Measurements from ENCODE around the gene ATP2A2. TPM values are rescaled to one million over a fixed set of nuclear protein-coding genes. Genes with fewer than 3 reads are reported as not detected.

The ATP2A2 gene
- total RNA-seq, 1 donor = 139 TPM

DNA sequence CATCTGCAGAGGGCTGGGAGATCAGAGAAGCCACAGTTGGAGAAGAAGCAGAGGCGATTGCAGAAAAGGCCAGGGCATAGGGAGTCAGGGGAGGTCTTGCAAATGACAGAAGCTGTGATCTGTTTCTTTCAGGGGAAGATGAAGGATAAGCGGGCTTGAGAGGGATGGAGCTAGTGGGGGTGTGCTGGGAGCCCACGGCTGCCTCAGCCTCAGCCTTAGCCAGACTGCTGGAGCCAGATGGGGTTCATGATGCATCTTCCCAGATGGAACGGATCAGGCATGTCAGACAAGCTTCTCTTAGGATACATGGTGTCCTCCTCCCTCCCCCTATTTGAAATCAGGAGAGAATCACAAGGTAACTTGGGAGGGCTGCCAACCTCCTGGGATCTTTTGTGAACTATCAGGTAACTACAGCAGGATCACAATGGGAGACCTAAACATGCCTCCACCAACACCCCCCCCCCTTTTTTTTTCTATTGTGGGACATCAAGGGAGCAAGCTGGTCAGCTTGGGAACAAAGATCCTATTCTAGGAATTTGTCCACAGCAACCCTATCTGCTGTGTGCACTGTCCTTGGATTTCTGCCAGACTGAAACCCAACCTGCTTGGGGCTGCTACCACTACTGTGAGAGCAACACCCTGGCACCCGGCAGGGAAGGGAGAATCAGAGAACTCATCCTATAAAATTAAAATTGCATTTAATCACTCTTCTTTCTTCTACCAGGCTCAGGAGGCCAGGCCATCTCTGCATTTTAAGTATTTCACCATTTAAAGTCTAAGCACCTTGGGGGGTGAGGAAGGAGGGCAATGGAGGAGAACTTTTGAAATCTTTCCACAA is 10.7 kb upstream of the ATP2A2 start:
- no peak for TF ChIP-seq CTCF (IDR thresholded peaks at IDR 0.05; ENCODE audit: insufficient read depth, low read length)
- peak; percentile 54 for DNase-seq (ENCODE audit: low read depth)
- no peak overlapping the region for H3K4me3 ChIP-seq (ENCODE audit: low read depth, low read length)

GRCh38 chr12:110271015-110271414 is 10.0 kb upstream of the ATP2A2 start:
- H3K4me3 ChIP-seq (ENCODE audit: low read depth, low read length) = no peak overlapping the region
- no peak for TF ChIP-seq CTCF (IDR thresholded peaks at IDR 0.05; ENCODE audit: insufficient read depth, low read length)
- DNase-seq (ENCODE audit: low read depth) = no peak

DNA sequence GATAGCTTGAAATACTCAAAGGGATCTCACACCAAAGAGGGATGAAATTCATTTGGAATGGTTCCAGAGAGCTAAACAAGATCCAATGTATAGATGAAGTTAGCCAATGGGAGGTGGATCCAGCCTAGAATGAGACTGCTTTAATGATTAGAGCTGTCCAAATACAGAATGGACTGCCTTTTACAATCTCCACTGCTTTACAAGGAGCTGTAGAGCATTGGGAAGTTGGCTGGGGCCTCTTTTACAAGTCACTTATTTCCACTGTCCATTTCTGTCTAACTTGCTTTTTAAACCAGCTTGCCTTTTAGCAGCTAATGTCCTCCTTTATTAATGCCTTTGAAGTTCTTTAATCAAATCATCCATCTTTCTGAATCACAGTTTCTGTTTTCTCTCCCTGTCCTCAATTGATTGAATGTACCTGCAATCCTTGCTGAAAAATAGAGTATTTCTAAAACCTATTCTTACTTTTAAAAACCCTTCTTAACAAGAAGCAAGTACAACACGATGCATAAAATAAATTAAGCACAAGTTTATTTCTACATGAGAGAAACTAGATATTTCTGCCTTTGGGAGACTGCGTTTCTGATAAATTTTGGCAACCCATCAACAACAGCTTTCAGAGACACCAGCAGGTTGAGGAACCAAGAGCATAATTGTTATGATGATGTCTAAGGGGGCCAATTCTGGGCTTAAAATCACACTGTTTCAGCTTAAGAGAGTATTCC is 3.4 kb upstream of the ATP2A2 start:
- DNase-seq (ENCODE audit: low read depth) = no peak
- TF ChIP-seq CTCF (IDR thresholded peaks at IDR 0.05; ENCODE audit: insufficient read depth, low read length) = no peak

DNA sequence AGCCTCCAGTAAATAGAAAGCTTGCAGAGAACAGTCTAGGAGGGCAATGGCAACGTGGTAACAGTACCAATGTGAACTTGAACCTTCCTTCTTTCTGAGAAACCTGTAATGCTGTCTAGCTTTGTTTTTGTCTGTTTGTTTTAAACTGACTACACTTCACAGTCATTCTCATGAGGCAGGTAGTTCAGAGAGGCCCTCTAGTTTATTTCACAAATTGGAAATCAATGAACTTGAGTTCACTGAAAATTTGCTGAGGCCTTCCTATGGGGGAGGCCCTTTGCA is 2.9 kb upstream of the ATP2A2 start:
- no peak for TF ChIP-seq CTCF (IDR thresholded peaks at IDR 0.05; ENCODE audit: insufficient read depth, low read length)
- no peak for DNase-seq (ENCODE audit: low read depth)
- no peak overlapping the region for H3K4me3 ChIP-seq (ENCODE audit: low read depth, low read length)

More for the DNA sequence above, 3.4 kb upstream of the ATP2A2 start:
- H3K4me3 ChIP-seq (ENCODE audit: low read depth, low read length) = no peak overlapping the region

GRCh38 chr12:110279566-110280375 is 1.3 kb upstream of the ATP2A2 start:
- TF ChIP-seq CTCF (IDR thresholded peaks at IDR 0.05; ENCODE audit: insufficient read depth, low read length) = no peak
- no peak for DNase-seq (ENCODE audit: low read depth)
- H3K4me3 ChIP-seq (ENCODE audit: low read depth, low read length) = peak overlapping the region; percentile 78

DNA sequence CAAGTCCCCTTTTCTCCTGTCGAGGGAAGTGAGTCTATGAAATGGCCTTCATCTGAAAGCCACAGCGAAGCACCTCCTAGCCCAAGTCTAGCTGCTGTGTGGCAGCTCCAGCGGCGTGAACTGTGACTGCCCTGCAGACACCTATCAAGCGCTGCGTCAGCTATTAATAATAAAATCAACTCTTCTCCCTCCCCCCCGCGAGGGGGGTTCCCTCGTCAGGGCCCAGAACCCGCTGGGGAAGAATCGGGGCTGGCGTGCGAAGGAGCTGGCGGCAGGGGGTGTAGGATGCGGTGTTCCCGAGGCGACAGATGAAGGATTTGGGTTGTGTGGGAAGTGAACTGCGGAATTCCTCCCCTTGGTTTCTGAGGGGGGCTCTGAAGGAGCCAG is 662 bp upstream of the ATP2A2 start:
- peak; percentile 38 for DNase-seq (ENCODE audit: low read depth)
- TF ChIP-seq CTCF (IDR thresholded peaks at IDR 0.05; ENCODE audit: insufficient read depth, low read length) = no peak
- peak overlapping the region; percentile 78 for H3K4me3 ChIP-seq (ENCODE audit: low read depth, low read length)
